ENCODE measurements around the gene BRINP3.

- TF ChIP-seq EP300 (IDR thresholded peaks at IDR 0.05) (no peak), CTCF (IDR thresholded peaks at IDR 0.05) (no peak)
Measured at GRCh38 chr1:190168893-190169280, 308.8 kb downstream of the BRINP3 start.

Measured in esophagus muscularis mucosa (tissue), 3 donors.